ENCODE results near the gene IFT57. TPM values are rescaled to one million over a fixed set of nuclear protein-coding genes. Genes with fewer than 3 reads are reported as not detected.

The IFT57 gene
- total and polyA plus RNA-seq, 2 of the 8 experiments (the other 6 are each of a cell fraction or from before 2014, with no cell fraction given) = 15.1 to 27.8 TPM

GRCh38 chr3:108175352-108175751 is 46.9 kb downstream of the IFT57 start:
- Histone ChIP-seq H3K27me3 (replicated peaks in 1 of 4; ENCODE audit: control insufficient read depth in 3 of 4, extremely low read depth in 1 of 4, insufficient read depth in 3 of 4, low read length in 3 of 4) (no peaks in the 10 kb centered on the region), H3K79me2 (ENCODE audit: control insufficient read depth in 1 of 2, insufficient read depth in 2 of 2, low read length in 2 of 2) (no peaks in the 10 kb centered on the region), H4K91ac (replicated peaks; ENCODE audit: insufficient read length, low read length) (no peak overlapping the region), H3K9ac (replicated peaks in 1 of 4; ENCODE audit: extremely low read depth in 1 of 4, low read depth in 3 of 4, low read length in 3 of 4) (no peak overlapping the region), H3K56ac (replicated peaks; ENCODE audit: insufficient read length, low read depth, low read length) (no peak overlapping the region), H4K5ac (ENCODE audit: insufficient read length, low read depth, low read length) (no peak overlapping the region), H2AK5ac (ENCODE audit: low read depth, low read length) (no peak overlapping the region), H3K36me3 (ENCODE audit: control insufficient read depth in 2 of 4, insufficient read depth in 4 of 4, low read length in 3 of 4) (no peaks in the 10 kb centered on the region), H3K23ac (ENCODE audit: insufficient read length) (no peak overlapping the region), H3K4me2 (ENCODE audit: insufficient read depth in 1 of 2, low read depth in 2 of 2, low read length in 2 of 2) (no peak overlapping the region), H3K18ac (ENCODE audit: extremely low read depth, low read length) (no peak overlapping the region), H4K20me1 (replicated peaks in 1 of 2; ENCODE audit: control insufficient read depth in 1 of 2, insufficient read depth in 2 of 2, low read length in 2 of 2) (no peaks in the 10 kb centered on the region), H3K4me3 (ENCODE audit: extremely low read depth in 1 of 4, insufficient read depth in 2 of 4, low read depth in 3 of 4, low read length in 4 of 4) (no peak overlapping the region), H2BK12ac (ENCODE audit: low read depth, low read length) (no peak overlapping the region), H2BK120ac (replicated peaks; ENCODE audit: low read depth, low read length) (no peak overlapping the region), H3K79me1 (ENCODE audit: low read depth, low read length) (no peaks in the 10 kb centered on the region), H2BK15ac (ENCODE audit: low read length) (no peak overlapping the region), H3K27ac (ENCODE audit: low read depth, low read length) (no peak overlapping the region), H2BK20ac (ENCODE audit: low read length) (no peak overlapping the region), H2AFZ (ENCODE audit: low read length) (no peak overlapping the region), H4K8ac (ENCODE audit: extremely low read depth, insufficient read depth, low read length) (no peak overlapping the region), H3K4ac (replicated peaks; ENCODE audit: insufficient read length, low read depth, low read length) (no peak overlapping the region), H3K4me1 (replicated peaks in 1 of 4; ENCODE audit: control insufficient read depth in 3 of 4, insufficient read depth in 4 of 4, low read length in 3 of 4) (peaks cover 0 to 3% (median 0%) of the 10 kb centered on the region in 4 experiments; a peak in 3 of 7 replicates), H2BK5ac (ENCODE audit: low read depth, low read length) (no peak overlapping the region), H3K9me3 (ENCODE audit: insufficient read depth in 2 of 2, low read depth in 1 of 2, low read length in 1 of 2) (no peaks in the 10 kb centered on the region), H3K14ac (ENCODE audit: insufficient read length) (no peak overlapping the region), H3K23me2 (ENCODE audit: low read depth, low read length) (no peaks in the 10 kb centered on the region)
- POLR2A ChIA-PET (ENCODE audit: partially characterized antibody) = no interaction called here
- FAIRE-seq (no peak), DNase-seq (ENCODE audit: low read depth in 1 of 2, low spot score in 2 of 2) (no peak)
- WGBS, 2 experiments (ENCODE audit: extremely low coverage in 1 of 2, insufficient coverage in 1 of 2, insufficient read length in 1 of 2, insufficient replicate concordance in 2 of 2, low coverage in 1 of 2, low lambda C conversion rate in 2 of 2, missing lambda C conversion rate in 1 of 2) = 86% methylated on average over 1 of the region's 1 CpG; no CpG with 5 or more reads in 1 of the 2 experiments
- CTCF ChIA-PET (ENCODE audit: partially characterized antibody) = interaction anchor here (1.0 kb wide), 1 partner anchor 12 kb away, joined by 3 read pairs; no protein-coding TSS in a partner anchor
- TF ChIP-seq ATF3 (IDR thresholded peaks at IDR 0.05; ENCODE audit: insufficient read depth, low read depth, low read length) (no peak), RXRA (IDR thresholded peaks at IDR 0.05; ENCODE audit: insufficient read depth, low read depth, low read length) (no peak), RFX5 (IDR thresholded peaks at IDR 0.05; ENCODE audit: borderline replicate concordance, low read depth, low read length) (no peak), SIRT6 (IDR thresholded peaks at IDR 0.05; ENCODE audit: low read length) (no peak), CEBPB (IDR thresholded peaks at IDR 0.05; ENCODE audit: low read depth, low read length) (no peak), YY1 (IDR thresholded peaks at IDR 0.05; ENCODE audit: low read depth, low read length) (no peak), TAF7 (optimal IDR thresholded peaks at IDR 0.05; ENCODE audit: borderline replicate concordance, low read depth, low read length) (no peak), BCL11A (IDR thresholded peaks at IDR 0.05; ENCODE audit: low read depth in 2 of 2, low read length in 2 of 2) (no peak)
